Astrocyte (in vitro differentiated cells and primary cell): ENCODE measurements around the gene SDHB. TPM values are rescaled to one million over a fixed set of nuclear protein-coding genes. Genes with fewer than 3 reads are reported as not detected.

ENCODE experiments used
- DNase-seq: peaks from one replicate; pipeline ENCODE4 v3.0.0-alpha.2; 2010; ENCODE audit warnings: low read depth
- FAIRE-seq: peaks from 2 replicates; lab custom pipeline; 2011; peaks lifted over from hg19 to GRCh38; lab: Jason Lieb, UNC
- H2AFZ ChIP-seq: 2 replicates; pipeline ENCODE4 v1.6.0; 2012; ENCODE audit warnings: low read depth, low read length, inconsistent platforms
- H3K27ac ChIP-seq: 2 replicates; pipeline ENCODE4 v1.5.1; 2011; ENCODE audit warnings: low read depth, low read length, inconsistent platforms
- H3K27me3 ChIP-seq: 2 replicates; pipeline ENCODE4 v1.6.0; 2011; ENCODE audit warnings: low read length, inconsistent platforms; ENCODE audit not compliant: insufficient read depth
- H3K36me3 ChIP-seq: 2 replicates; pipeline ENCODE4 v1.5.1; 2011; ENCODE audit warnings: low read length, inconsistent platforms; ENCODE audit not compliant: insufficient read depth
- H3K4me1 ChIP-seq: 2 replicates; pipeline ENCODE4 v1.5.1; 2011; ENCODE audit warnings: low read length, inconsistent platforms; ENCODE audit not compliant: insufficient read depth
- H3K4me2 ChIP-seq: 2 replicates; pipeline ENCODE4 v1.6.0; 2012; ENCODE audit warnings: low read length, inconsistent platforms
- H3K4me3 ChIP-seq: 2 replicates; pipeline ENCODE4 v1.5.1; 2011; ENCODE audit warnings: low read depth, mild to moderate bottlenecking, low read length, inconsistent platforms; ENCODE audit not compliant: insufficient read depth
- H3K79me2 ChIP-seq: 2 replicates; pipeline ENCODE4 v1.6.0; 2012; ENCODE audit warnings: mild to moderate bottlenecking, low read length, inconsistent platforms; ENCODE audit not compliant: insufficient read depth
- H3K9ac ChIP-seq: 2 replicates; pipeline ENCODE4 v1.6.0; 2012; ENCODE audit warnings: mild to moderate bottlenecking, low read length, inconsistent platforms
- H3K9me3 ChIP-seq: 2 replicates; pipeline ENCODE4 v1.5.1; 2012; ENCODE audit warnings: low read depth, mild to moderate bottlenecking, low read length, inconsistent platforms; ENCODE audit not compliant: insufficient read depth
- H4K20me1 ChIP-seq: 2 replicates; pipeline ENCODE4 v1.6.0; 2012; ENCODE audit warnings: low read length, inconsistent platforms; ENCODE audit not compliant: insufficient read depth
- H3K27ac Mint-ChIP-seq: one replicate; pipeline ENCODE4 v1.8.0; 2021; ENCODE audit warnings: mild to moderate bottlenecking, mixed read lengths; ENCODE audit not compliant: unreplicated experiment
- H3K27me3 Mint-ChIP-seq: one replicate; pipeline ENCODE4 v1.8.0; 2021; ENCODE audit warnings: low read depth, mixed read lengths; ENCODE audit not compliant: unreplicated experiment
- H3K36me3 Mint-ChIP-seq: one replicate; pipeline ENCODE4 v1.8.0; 2021; ENCODE audit warnings: low read depth, mixed read lengths; ENCODE audit not compliant: unreplicated experiment
- H3K4me1 Mint-ChIP-seq: one replicate; pipeline ENCODE4 v1.8.0; 2021; ENCODE audit warnings: low read depth, mixed read lengths; ENCODE audit not compliant: unreplicated experiment
- H3K4me3 Mint-ChIP-seq: one replicate; pipeline ENCODE4 v1.8.0; 2021; ENCODE audit warnings: mild to moderate bottlenecking, moderate library complexity, mixed read lengths; ENCODE audit not compliant: unreplicated experiment
- H3K9me3 Mint-ChIP-seq: one replicate; pipeline ENCODE4 v1.8.0; 2021; ENCODE audit warnings: mild to moderate bottlenecking, mixed read lengths; ENCODE audit not compliant: unreplicated experiment
- EZH2 ChIP-seq: IDR thresholded peaks from 2 replicates; pipeline ENCODE4 v1.6.1; 2012; ENCODE audit warnings: mild to moderate bottlenecking, low read length, inconsistent platforms; ENCODE audit not compliant: insufficient read depth
- total RNA-seq: library from RNA; stranded (reverse); gene quantifications from 2 replicates; pipeline ENCODE4 v1.2.1, GENCODE V29; 2021
- TF ChIP-seq, protein P1 (sequence below): IDR thresholded peaks from 2 replicates; pipeline ENCODE4 v1.5.1; 2011; ENCODE audit warnings: low read depth, mild to moderate bottlenecking, inconsistent platforms, low read length, moderate library complexity; ENCODE audit not compliant: insufficient read depth

The SDHB gene
- total RNA-seq, 1 donor from 2014 or later = 84.9 TPM

DNA sequence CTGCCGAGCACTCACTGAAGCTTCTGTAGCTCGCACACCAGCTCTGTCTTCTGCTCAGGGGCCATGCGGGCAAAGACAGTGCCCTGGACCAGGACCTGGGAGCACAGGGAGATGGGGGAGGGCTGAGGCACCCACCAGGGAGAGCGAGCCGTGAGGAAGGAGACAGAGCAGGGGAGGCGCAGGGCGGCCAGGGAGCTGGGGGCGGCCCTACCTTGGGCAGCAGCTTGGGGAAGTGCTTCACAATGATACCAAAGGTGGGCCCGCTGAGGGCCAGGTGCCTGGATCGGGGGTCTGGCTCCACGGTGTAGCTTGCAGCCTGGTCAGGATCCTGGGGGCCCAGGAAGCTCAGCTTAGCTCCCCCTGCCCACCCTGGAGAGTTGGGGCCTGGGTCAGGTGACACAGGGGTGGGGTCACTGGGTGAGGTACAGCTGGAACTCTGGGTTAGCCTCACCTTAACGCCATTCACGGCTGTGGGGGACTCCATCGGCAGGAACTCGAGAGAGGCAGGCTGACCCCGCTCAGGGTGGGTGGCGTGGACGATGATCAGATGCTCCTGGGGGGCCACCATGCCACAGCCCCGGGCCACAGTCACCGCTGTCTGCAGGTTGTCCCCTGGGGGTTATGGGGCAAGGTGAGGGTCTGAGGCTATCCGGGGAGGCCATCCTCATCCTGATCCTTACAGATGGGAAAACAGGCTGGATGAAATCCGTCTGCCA is 64.0 kb downstream of the SDHB start:
- Mint-ChIP-seq H3K36me3 (peaks cover 5% of the 10 kb centered on the region), H3K27me3 (no peaks in the 10 kb centered on the region), H3K27ac (no peak overlapping the region), H3K4me3 (no peak overlapping the region), H3K4me1 (peaks cover under 1% of the 10 kb centered on the region), H3K9me3 (peaks cover 1% of the 10 kb centered on the region)
- no peaks in the 10 kb centered on the region for H3K9me3 ChIP-seq
- no peaks in the 10 kb centered on the region for H3K79me2 ChIP-seq
- DNase-seq = no peak
- no peaks in the 10 kb centered on the region for H4K20me1 ChIP-seq
- H3K9ac ChIP-seq = no peak overlapping the region
- no peaks in the 10 kb centered on the region for H3K36me3 ChIP-seq
- TF ChIP-seq EZH2 = no peak
- TF ChIP-seq, protein P1, sequence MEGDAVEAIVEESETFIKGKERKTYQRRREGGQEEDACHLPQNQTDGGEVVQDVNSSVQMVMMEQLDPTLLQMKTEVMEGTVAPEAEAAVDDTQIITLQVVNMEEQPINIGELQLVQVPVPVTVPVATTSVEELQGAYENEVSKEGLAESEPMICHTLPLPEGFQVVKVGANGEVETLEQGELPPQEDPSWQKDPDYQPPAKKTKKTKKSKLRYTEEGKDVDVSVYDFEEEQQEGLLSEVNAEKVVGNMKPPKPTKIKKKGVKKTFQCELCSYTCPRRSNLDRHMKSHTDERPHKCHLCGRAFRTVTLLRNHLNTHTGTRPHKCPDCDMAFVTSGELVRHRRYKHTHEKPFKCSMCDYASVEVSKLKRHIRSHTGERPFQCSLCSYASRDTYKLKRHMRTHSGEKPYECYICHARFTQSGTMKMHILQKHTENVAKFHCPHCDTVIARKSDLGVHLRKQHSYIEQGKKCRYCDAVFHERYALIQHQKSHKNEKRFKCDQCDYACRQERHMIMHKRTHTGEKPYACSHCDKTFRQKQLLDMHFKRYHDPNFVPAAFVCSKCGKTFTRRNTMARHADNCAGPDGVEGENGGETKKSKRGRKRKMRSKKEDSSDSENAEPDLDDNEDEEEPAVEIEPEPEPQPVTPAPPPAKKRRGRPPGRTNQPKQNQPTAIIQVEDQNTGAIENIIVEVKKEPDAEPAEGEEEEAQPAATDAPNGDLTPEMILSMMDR = no peak
- H2AFZ ChIP-seq = no peak overlapping the region
- H3K4me2 ChIP-seq = no peak overlapping the region
- no peak overlapping the region for H3K27ac ChIP-seq
- no peak overlapping the region for H3K4me3 ChIP-seq
- FAIRE-seq = no peak
- no peaks in the 10 kb centered on the region for H3K27me3 ChIP-seq
- H3K4me1 ChIP-seq = peaks cover 4% of the 10 kb centered on the region

GRCh38 chr1:16988210-16988609 is 65.6 kb downstream of the SDHB start:
- Mint-ChIP-seq H3K4me1 (peaks cover 9% of the 10 kb centered on the region), H3K9me3 (peaks cover 1% of the 10 kb centered on the region), H3K27me3 (no peaks in the 10 kb centered on the region), H3K36me3 (peaks cover 4% of the 10 kb centered on the region), H3K4me3 (no peak overlapping the region), H3K27ac (no peak overlapping the region)
- Histone ChIP-seq H2AFZ (no peak overlapping the region), H3K4me2 (no peak overlapping the region), H3K4me1 (peaks cover 11% of the 10 kb centered on the region), H4K20me1 (no peaks in the 10 kb centered on the region), H3K27me3 (no peaks in the 10 kb centered on the region), H3K36me3 (no peaks in the 10 kb centered on the region), H3K9ac (no peak overlapping the region), H3K27ac (no peak overlapping the region), H3K79me2 (no peaks in the 10 kb centered on the region), H3K9me3 (no peaks in the 10 kb centered on the region), H3K4me3 (no peak overlapping the region)
- FAIRE-seq = no peak
- no peak for TF ChIP-seq EZH2
- TF ChIP-seq, protein P1 = no peak
- no peak for DNase-seq

DNA sequence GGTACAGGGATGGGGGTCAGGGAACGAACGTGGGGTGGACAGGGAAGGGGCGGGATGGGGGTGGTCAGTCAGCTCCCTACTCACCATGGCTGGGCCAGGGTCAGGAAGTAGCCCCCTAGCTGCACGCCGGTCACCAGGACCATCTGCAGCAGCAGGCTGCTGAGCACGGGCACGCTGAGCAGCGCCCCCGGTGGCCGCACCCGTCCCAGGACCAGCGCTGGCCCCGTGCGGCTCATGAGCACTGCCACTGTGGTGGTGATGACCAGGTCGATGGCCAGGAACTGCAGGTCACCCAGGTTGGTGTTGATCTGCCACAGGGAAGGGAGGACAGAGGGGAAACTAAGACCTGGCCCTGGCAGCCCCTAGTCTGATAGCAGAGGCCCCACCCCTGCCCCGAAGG is 66.9 kb downstream of the SDHB start:
- Mint-ChIP-seq H3K9me3 (peaks cover 1% of the 10 kb centered on the region), H3K4me3 (no peak overlapping the region), H3K27ac (no peak overlapping the region), H3K27me3 (no peaks in the 10 kb centered on the region), H3K4me1 (peaks cover 11% of the 10 kb centered on the region), H3K36me3 (peaks cover 4% of the 10 kb centered on the region)
- Histone ChIP-seq H3K4me1 (peaks cover 19% of the 10 kb centered on the region), H3K9me3 (no peaks in the 10 kb centered on the region), H3K9ac (no peak overlapping the region), H3K4me2 (no peak overlapping the region), H3K27ac (no peak overlapping the region), H3K27me3 (no peaks in the 10 kb centered on the region), H4K20me1 (no peaks in the 10 kb centered on the region), H3K36me3 (no peaks in the 10 kb centered on the region), H2AFZ (no peak overlapping the region), H3K79me2 (no peaks in the 10 kb centered on the region), H3K4me3 (no peak overlapping the region)
- no peak for FAIRE-seq
- no peak for TF ChIP-seq EZH2
- TF ChIP-seq, protein P1 = peak; percentile 19
- DNase-seq = no peak
